Common myeloid progenitor, CD34-positive (primary cell): ENCODE data around the gene DUS1L.
"Not testable (repeated sequence)": the region's sequence is repeated elsewhere in the genome, so short reads cannot be mapped to it uniquely, and the experiment has no call there.

ENCODE experiments used
- CTCF ChIA-PET: fragments of 350-600 bp; sonication (Branson Sonifier 250); formaldehyde crosslinking; loops from one replicate; lab custom pipeline; 2021; ENCODE audit warnings: antibody characterized with exemption; lab: Charles Lee
- POLR2A ChIA-PET: fragments of 350-600 bp; sonication (Branson Sonifier 250); formaldehyde crosslinking; loops from one replicate; lab custom pipeline; 2021; ENCODE audit warnings: antibody characterized with exemption; lab: Charles Lee
- DNase-seq, 3 donors: peaks; one replicate each; pipeline versions ENCODE4 v3.0.0 to v3.0.0-alpha.2; 2013
- H3K27ac ChIP-seq, 2 experiments: 1 replicate in 1 of 2; 2 replicates in 1 of 2; pipeline ENCODE4 v1.7.0; 2013; ENCODE audit warnings: inconsistent platforms in 2 of 2, low read length in 2 of 2, mild to moderate bottlenecking in 2 of 2, low read depth in 1 of 2, moderate library complexity in 1 of 2; ENCODE audit not compliant: severe bottlenecking in 2 of 2, insufficient read depth in 1 of 2, poor library complexity in 1 of 2
- H3K27me3 ChIP-seq, 5 experiments: replicated peaks in 2 of 5; 1 replicate in 3 of 5; 2 replicates in 2 of 5; pipeline versions ENCODE4 v1.6.1 to v1.7.0; 2013; ENCODE audit warnings: low read length in 4 of 5, mild to moderate bottlenecking in 2 of 5, moderate library complexity in 2 of 5, inconsistent platforms in 1 of 5; ENCODE audit not compliant: insufficient read depth in 5 of 5, control insufficient read depth in 4 of 5
- H3K36me3 ChIP-seq, 4 experiments: 1 replicate in 2 of 4; 2 replicates in 2 of 4; pipeline versions ENCODE4 v1.6.1 to v1.7.0; 2013; ENCODE audit warnings: low read length in 3 of 4, control low read depth in 1 of 4, mild to moderate bottlenecking in 1 of 4; ENCODE audit not compliant: control insufficient read depth in 4 of 4, insufficient read depth in 4 of 4
- H3K4me1 ChIP-seq, 4 experiments: 1 replicate in 3 of 4; 2 replicates in 1 of 4; pipeline versions ENCODE4 v1.6.1 to v1.7.1; 2013; ENCODE audit warnings: low read length in 3 of 4, mild to moderate bottlenecking in 3 of 4, control low read depth in 1 of 4, inconsistent platforms in 1 of 4, moderate library complexity in 1 of 4; ENCODE audit not compliant: control insufficient read depth in 4 of 4, insufficient read depth in 4 of 4; ENCODE audit errors: control extremely low read depth in 1 of 4
- H3K4me3 ChIP-seq, 7 experiments: 1 replicate in 4 of 7; 2 replicates in 3 of 7; pipeline versions ENCODE4 v1.5.1 to v1.7.0; 2013; ENCODE audit warnings: mild to moderate bottlenecking in 7 of 7, low read length in 6 of 7, moderate library complexity in 6 of 7, inconsistent platforms in 2 of 7, low read depth in 2 of 7, control low read depth in 1 of 7; ENCODE audit not compliant: insufficient read depth in 4 of 7, control insufficient read depth in 1 of 7; ENCODE audit errors: extremely low read depth in 1 of 7
- H3K9me3 ChIP-seq, 5 experiments: 1 replicate in 4 of 5; 2 replicates in 1 of 5; pipeline versions ENCODE4 v1.6.1 to v1.7.1; 2013; ENCODE audit warnings: low read length in 4 of 5, mild to moderate bottlenecking in 2 of 5, inconsistent platforms in 1 of 5, low read depth in 1 of 5, moderate library complexity in 1 of 5; ENCODE audit not compliant: control insufficient read depth in 4 of 5, insufficient read depth in 2 of 5; ENCODE audit errors: control extremely low read depth in 1 of 5
- WGBS: methylation state at CpG from one replicate; pipeline ENCODE4 v1.1.5; 2013; ENCODE audit not compliant: insufficient coverage; 5-methylcytosine and 5-hydroxymethylcytosine counted together

The DUS1L gene

GRCh38 chr17:82045936-82046484 lies 19.6 kb downstream of the DUS1L start:
- H3K4me3 ChIP-seq, result no peak overlapping the region
- ChIA-PET CTCF (no interaction called here), POLR2A (no interaction called here)
- H3K27me3 ChIP-seq, result no peaks in the 10 kb centered on the region
- peaks cover 0 to 30% (median 19%) of the 10 kb centered on the region in 4 experiments for H3K36me3 ChIP-seq
- no peaks in the 10 kb centered on the region for H3K9me3 ChIP-seq
- H3K27ac ChIP-seq, result no peak overlapping the region
- DNase-seq, result no peak
- 97% methylated on average over 13 of the region's 14 CpGs for WGBS
- peaks cover 0 to 11% (median 8%) of the 10 kb centered on the region in 4 experiments for H3K4me1 ChIP-seq

GRCh38 chr17:82043507-82043906 lies 22.1 kb downstream of the DUS1L start:
- WGBS, result 88% methylated on average over 14 of the region's 16 CpGs
- no peak overlapping the region for H3K27ac ChIP-seq
- H3K27me3 ChIP-seq, result no peaks in the 10 kb centered on the region
- H3K4me3 ChIP-seq, result no peak overlapping the region
- POLR2A ChIA-PET, result no interaction called here
- peaks cover 0 to 19% (median 10%) of the 10 kb centered on the region in 4 experiments for H3K36me3 ChIP-seq
- H3K4me1 ChIP-seq, result peaks cover 0 to 2% (median 0%) of the 10 kb centered on the region in 4 experiments
- no peaks in the 10 kb centered on the region for H3K9me3 ChIP-seq
- DNase-seq, result no peak
- CTCF ChIA-PET, result interaction anchor here (0.8 kb wide), 1 partner anchor 19 kb away, joined by 3 read pairs; no protein-coding TSS in a partner anchor

GRCh38 chr17:82042649-82043048 lies 23.0 kb downstream of the DUS1L start:
- Histone ChIP-seq H3K4me1 (peaks cover 0 to 7% (median 5%) of the 10 kb centered on the region in 4 experiments), H3K4me3 (no peak overlapping the region), H3K27ac (no peak overlapping the region), H3K36me3 (peaks cover 0 to 10% (median 6%) of the 10 kb centered on the region in 4 experiments), H3K27me3 (no peaks in the 10 kb centered on the region), H3K9me3 (no peaks in the 10 kb centered on the region)
- DNase-seq, result no peak
- POLR2A ChIA-PET, result no interaction called here
- 86% methylated on average over 4 of the region's 9 CpGs for WGBS
- CTCF ChIA-PET, result interaction anchor here (1.0 to 2.6 kb wide), 2 partner anchors 12 to 79 kb away, joined by 3 to 7 read pairs; partner anchors contain the start of gene RAC3

- CTCF ChIA-PET, result interaction anchor here (1.0 to 2.6 kb wide), 3 partner anchors 11 to 82 kb away, joined by 3 to 7 read pairs (median 3); partner anchors contain the start of gene RAC3
Measured at GRCh38 chr17:82041144-82041814, 24.3 kb downstream of the DUS1L start.

GRCh38 chr17:82039695-82040299 lies 25.8 kb downstream of the DUS1L start:
- H3K4me1 ChIP-seq, result peaks cover 0 to 17% (median 15%) of the 10 kb centered on the region in 4 experiments
- H3K27ac ChIP-seq, result no peak overlapping the region
- ChIA-PET CTCF (interaction anchor here (0.6 to 2.6 kb wide), 3 partner anchors 9 to 432 kb away, joined by 3 to 7 read pairs (median 3); partner anchors contain the start of gene RAC3), POLR2A (no interaction called here)
- no peaks in the 10 kb centered on the region for H3K27me3 ChIP-seq
- no peak overlapping the region for H3K4me3 ChIP-seq
- DNase-seq, result no peak
- H3K36me3 ChIP-seq, result peaks cover 0 to 14% (median 0%) of the 10 kb centered on the region in 4 experiments
- no peaks in the 10 kb centered on the region for H3K9me3 ChIP-seq
- WGBS, result 91% methylated on average over 8 of the region's 8 CpGs

More at GRCh38 chr17:82041144-82041814, 24.3 kb downstream of the DUS1L start:
- POLR2A ChIA-PET, result no interaction called here
- Histone ChIP-seq H3K9me3 (no peaks in the 10 kb centered on the region), H3K4me3 (no peak overlapping the region), H3K27ac (no peak overlapping the region), H3K27me3 (no peaks in the 10 kb centered on the region), H3K36me3 (no peaks in the 10 kb centered on the region), H3K4me1 (peaks cover 0 to 14% (median 13%) of the 10 kb centered on the region in 4 experiments)
- 82% methylated on average over 10 of the region's 17 CpGs for WGBS
- DNase-seq, result no peak

GRCh38 chr17:82038796-82039409 lies 26.7 kb downstream of the DUS1L start:
- Histone ChIP-seq H3K36me3 (peaks cover 0 to 14% (median 2%) of the 10 kb centered on the region in 4 experiments), H3K4me1 (peaks cover 0 to 17% (median 15%) of the 10 kb centered on the region in 4 experiments)
- DNase-seq, H3K27ac ChIP-seq, H3K4me3 ChIP-seq, H3K27me3 ChIP-seq, H3K9me3 ChIP-seq, POLR2A ChIA-PET: not testable (repeated sequence)
- 91% methylated on average over 10 of the region's 16 CpGs for WGBS
- CTCF ChIA-PET, result interaction anchor here (0.8 to 1.1 kb wide), 3 partner anchors 9 to 27 kb away, joined by 3 to 4 read pairs (median 3); no protein-coding TSS in a partner anchor
